A375 (cell line): ENCODE data around the gene ZXDB. TPM values are rescaled to one million over a fixed set of nuclear protein-coding genes. Genes with fewer than 3 reads are reported as not detected.

Experiments
- total RNA-seq: library from RNA; depleted of rRNA; stranded (reverse); fragments of >200 nt; shearing (Covaris generic); gene quantifications from 2 replicates; pipeline ENCODE4 v1.2.3, GENCODE V29; 2014; rRNA removed

The ZXDB gene
- 7.5 and 8.0 TPM in 2 replicates for total RNA-seq

GRCh38 chrX:57591284-57592159, at the start of gene ZXDB:
ZXDB (plus strand) TSS chrX:57592011; CDS start chrX:57592049, 38 bp downstream.

Other genes with a start within 250 kb of the ZXDB start
- not detected in 2 replicates for gene NLRP2B, start 88.2 kb downstream of the ZXDB start, total RNA-seq